ENCODE data around the gene DOCK9.

Gene DOCK9, protein sequence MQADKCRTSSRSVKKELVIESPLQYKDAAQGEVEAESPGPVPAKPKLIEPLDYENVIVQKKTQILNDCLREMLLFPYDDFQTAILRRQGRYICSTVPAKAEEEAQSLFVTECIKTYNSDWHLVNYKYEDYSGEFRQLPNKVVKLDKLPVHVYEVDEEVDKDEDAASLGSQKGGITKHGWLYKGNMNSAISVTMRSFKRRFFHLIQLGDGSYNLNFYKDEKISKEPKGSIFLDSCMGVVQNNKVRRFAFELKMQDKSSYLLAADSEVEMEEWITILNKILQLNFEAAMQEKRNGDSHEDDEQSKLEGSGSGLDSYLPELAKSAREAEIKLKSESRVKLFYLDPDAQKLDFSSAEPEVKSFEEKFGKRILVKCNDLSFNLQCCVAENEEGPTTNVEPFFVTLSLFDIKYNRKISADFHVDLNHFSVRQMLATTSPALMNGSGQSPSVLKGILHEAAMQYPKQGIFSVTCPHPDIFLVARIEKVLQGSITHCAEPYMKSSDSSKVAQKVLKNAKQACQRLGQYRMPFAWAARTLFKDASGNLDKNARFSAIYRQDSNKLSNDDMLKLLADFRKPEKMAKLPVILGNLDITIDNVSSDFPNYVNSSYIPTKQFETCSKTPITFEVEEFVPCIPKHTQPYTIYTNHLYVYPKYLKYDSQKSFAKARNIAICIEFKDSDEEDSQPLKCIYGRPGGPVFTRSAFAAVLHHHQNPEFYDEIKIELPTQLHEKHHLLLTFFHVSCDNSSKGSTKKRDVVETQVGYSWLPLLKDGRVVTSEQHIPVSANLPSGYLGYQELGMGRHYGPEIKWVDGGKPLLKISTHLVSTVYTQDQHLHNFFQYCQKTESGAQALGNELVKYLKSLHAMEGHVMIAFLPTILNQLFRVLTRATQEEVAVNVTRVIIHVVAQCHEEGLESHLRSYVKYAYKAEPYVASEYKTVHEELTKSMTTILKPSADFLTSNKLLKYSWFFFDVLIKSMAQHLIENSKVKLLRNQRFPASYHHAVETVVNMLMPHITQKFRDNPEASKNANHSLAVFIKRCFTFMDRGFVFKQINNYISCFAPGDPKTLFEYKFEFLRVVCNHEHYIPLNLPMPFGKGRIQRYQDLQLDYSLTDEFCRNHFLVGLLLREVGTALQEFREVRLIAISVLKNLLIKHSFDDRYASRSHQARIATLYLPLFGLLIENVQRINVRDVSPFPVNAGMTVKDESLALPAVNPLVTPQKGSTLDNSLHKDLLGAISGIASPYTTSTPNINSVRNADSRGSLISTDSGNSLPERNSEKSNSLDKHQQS (N-terminal part only)

DNA sequence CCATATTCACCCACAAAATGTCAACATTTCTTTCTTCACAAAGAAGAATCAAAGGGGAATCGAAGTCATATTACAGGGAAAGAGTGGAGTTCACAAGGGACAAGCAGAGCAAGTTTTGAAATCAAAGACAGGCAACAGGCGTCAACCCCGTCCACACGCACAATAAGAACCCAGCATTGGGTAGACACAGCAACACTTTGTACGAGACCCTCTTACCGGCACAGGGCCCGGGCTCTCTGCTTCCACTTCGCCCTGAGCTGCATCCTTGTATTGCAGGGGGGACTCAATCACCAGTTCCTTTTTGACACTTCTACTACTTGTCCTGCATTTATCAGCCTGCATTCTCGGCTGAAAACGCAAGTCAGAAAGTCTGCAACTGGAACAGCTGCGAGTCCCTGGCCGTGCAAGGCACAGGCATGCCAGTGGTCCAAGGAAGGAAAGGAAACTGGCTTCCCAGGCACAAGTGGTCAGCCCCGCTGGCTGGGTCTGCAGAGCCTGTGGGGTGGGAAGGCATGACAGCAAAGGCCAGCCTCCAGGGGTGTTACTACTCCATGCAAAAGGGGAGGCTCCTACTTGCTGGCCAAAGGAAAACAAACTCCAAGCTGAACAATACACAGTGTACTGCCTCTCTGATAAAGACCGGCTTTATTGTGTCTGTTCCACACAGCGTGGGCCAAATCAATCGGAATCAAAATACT is at the start of gene DOCK9:
Gene DOCK9, minus strand, starts transcription at position 497 of the 698 bp plus-strand sequence. Its CDS starts 155 bp downstream, at position 342.
- no peak for DNase-seq

DNA sequence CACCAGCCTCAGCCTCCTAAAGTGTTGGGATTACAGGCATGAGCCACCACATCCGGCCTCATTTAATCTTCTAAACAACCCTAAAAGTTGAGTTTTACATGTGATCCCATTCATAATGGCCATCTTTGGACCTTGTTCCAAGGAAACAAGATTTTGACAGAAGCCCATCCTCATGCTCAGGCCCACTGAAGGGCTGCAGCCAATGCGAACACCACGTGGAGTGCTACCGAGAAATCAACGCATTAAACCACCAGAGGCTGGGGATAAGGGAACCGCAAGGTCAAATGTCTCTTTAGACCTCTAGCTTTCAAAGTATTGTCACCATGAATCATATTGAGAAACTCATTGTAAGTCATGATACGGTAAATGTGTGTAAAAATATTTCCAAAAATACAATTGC is 49.4 kb upstream of the DOCK9 start:
- no peak for DNase-seq

DNA sequence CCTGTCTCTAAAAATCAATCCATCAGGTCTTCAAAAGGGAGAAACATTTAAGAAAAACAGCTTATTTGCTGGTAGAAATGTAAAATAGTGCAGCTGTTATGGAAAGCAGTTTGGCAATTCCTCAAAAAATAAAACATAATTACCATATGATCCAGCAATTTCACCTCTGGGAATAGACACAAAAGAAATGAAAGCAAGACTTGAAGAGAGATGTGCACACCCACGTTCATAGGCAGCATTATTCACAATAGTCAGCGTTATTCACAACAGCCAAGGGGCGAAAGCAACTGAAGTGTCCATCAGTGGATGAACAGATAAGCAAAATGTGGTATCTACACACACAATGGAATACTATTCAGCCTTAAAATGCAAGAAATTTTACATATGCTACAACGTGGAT is 45.1 kb upstream of the DOCK9 start:
- DNase-seq = no peak

DNA sequence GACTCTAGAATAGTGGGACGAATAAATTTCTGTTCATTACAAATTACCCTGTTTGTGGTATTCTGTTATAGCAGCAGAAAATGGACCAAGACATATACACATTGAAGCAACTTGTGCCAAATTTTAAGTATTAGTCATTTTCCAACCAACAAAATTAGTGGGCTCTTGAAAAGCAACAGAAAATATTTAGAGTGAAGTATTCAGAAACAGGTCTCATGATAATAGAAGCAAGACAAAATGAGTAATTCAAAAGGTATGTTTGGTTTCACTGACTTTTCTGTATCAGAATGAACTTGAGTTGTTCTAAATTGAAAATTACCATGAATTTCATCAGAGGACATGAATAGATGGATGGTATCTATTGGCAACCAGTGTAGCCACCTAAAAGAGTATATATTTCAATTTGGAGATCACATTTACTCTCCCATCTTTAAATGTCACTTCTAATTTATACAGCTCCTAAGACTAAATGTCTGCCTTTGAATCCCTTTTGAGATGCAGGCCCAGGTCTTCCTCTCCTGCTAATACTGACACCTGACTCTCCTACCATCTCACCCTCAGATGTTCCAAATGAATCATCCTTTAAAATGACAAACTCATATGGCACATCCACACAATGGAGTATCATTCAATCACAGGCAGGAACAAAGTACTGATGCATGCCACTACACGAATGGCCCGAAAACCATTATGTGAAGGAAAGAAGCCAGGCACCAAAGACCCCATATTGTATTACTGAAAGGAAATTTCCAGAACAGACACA is 40.7 kb upstream of the DOCK9 start:
- DNase-seq = no peak

DNA sequence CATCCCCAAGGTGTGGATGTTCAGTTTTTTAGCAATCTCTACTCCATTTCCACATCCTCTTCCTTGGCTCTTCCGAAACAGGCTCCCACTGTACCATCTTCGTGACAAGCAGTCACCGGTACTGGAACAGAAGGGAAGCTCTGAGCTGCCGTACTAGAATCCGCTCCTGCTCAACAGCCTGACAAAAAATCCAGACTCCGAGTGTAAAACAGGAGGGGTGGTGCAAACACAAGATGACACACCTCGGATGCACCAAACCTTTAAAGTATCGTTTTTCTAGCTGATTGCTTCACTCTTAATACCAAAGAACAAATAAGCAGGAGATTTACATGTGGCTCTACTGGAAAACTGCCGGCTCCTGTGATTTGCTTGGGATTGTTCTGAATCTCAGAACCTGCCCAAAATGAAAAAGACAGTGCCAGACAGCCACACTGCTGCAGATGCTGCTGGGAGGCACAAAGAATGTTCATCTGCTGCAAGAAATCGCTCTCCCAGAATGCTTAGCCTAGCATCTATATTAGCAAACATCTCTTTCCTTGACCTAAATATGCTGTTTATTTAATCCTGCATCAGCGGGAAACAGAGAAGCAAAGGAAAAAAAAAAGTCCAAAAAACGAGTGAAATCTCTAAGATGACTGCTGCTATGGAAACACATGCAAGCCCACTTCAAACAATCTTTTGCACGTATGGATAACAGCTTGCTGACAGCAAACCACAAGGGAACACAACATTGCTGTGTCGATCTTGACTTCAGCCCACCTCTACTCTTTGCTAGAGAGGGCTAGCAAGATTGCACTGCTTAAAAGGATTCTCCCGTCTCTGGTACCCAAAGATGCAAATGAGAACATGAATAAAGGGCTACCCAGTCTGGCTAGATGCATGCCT is 38.0 kb upstream of the DOCK9 start:
- DNase-seq = no peak

DNA sequence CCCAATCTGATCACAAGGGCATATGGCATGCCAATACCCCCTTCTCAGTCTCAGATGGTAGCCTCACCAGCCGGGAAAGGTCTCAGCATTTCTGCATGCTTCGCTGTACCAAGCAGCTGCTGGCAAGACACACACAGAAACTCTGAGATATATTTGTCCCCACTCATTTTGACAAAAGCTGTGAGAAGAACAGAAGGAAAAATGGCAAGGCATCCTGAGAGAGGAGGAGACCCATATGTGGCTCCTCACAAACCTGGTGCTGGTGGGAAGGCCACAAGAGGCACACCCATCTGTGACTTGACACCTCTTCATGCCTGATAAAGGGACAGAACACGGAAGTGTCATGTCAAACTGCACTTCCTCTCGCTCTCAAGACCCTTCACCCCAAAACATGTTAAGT is 36.7 kb upstream of the DOCK9 start:
- DNase-seq = no peak

DNA sequence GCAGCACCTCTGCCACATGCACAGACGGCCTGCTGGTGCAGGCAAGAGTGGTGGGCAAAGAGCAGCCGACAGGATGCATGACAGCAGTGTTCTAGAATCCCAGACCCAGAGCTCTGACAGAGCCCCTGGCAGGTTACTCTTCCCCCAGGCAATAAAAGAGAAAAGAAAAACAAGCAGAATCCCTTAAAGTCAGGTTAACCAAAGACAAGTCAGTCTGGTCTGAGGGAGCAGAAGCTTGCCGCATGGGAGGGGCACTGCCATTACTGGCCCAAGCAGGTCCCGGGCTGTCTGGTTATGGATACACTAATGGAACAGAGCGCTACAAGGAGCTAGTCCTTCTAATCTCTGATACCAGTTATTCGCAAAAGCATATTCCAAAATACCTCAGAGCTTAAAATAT is 36.1 kb upstream of the DOCK9 start:
- DNase-seq = no peak

DNA sequence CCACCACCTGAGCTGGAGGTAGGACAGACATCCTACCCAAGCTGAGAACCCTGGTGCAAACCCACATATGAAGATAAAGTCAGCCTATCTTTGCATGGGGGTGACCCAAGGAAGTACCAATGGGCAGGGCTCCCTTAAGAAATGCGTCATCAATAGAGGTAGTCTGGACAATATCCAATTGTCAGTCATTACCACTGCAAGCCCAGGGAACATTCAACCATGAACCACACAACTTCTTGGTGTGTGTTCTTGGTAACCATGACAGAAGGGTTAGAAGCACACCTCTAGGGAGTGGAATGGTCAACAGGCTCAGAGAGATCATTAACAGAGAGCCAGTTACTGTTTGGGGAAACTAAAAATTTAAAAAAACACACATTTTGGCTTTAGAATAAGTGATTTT is 34.7 kb upstream of the DOCK9 start:
- no peak for DNase-seq

DNA sequence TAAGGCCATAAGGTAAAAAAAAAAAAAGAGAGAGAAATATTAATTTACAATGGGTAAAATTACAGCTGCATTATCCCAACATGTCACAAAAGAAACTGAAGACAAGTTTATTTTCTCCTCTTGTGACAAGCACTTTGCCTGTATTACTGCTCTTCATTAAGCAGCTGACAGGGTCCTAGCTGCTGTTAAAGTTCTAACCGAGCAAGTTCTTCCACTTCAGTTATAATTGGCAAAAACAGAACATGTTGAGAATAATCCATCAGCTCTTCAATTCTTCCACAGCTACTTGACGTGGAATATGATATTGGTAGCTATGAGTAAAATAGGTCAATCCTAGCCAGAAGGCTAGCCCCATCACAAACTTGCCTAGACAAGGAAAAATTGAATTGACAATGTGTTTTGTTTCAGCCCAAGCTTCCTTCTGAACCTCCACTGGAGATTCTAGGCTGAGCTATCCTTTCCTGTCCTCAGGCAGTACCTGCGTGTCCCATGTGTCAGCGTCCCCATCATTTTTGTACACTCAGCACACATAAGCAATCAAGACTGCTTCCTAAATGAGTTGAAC is 32.2 kb upstream of the DOCK9 start:
- DNase-seq = no peak

DNA sequence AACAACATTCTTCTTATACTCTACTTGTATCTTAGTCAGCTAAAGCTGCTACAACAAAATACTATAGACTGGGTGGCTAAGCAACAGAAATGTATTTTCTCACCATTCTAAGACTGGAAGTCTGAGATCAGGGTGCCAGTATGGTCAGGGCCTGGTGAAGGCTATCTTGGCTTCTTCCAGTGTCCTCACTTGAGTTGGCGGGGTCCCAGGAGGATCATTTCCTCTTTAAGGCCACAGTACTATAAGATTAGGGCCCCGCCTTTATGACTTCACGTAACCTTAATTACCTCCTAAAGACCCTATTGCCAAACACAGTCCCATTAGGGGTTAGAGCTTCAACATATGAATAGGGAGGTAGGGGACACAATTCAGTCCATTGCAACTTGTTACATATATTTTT is 30.7 kb upstream of the DOCK9 start:
- no peak for DNase-seq

DNA sequence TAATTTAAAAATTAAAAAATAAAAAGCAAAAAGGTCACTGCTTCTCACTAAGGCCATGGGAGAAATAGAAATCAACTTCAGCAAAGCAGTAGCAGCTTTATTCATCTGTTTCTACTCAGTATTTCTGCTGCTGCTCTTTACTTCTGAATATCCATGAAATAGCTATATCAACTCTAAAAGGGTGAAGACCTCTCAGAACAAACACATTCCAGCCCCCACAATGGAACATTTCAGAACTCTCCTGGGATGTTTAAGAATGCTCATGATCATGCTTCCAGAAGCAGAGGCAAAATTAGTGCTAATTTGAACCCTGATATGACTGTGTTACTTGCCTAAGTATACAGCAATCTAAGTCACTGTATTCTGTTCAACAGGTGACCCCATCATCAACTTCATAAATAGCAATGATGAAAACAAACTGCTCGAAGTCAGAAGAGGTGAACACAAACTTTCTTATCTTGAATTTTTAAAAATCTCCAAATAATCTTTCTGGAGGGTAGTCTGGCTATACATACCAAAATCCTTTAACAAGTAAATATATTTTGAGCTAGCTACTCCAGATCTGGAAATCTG is 29.6 kb upstream of the DOCK9 start:
- DNase-seq = no peak

DNA sequence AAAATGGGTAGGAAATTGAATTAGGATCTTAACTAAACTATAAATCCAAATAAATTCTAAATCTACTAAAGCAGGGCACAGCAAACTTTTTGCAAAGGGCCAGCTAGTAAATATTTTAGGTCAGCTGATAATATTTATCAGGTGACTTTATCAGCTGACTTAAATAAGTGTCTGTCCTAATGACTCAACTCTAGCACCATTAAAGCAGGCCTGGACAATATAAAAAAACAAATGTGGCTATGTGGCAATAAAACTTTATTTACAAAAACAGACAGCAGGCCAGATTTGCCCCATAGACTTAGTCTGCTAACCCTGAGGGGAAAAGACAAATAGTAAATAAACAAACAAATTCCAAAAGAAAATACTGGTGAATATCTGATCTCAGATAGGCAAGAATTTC is 27.7 kb upstream of the DOCK9 start:
- DNase-seq = no peak

DNA sequence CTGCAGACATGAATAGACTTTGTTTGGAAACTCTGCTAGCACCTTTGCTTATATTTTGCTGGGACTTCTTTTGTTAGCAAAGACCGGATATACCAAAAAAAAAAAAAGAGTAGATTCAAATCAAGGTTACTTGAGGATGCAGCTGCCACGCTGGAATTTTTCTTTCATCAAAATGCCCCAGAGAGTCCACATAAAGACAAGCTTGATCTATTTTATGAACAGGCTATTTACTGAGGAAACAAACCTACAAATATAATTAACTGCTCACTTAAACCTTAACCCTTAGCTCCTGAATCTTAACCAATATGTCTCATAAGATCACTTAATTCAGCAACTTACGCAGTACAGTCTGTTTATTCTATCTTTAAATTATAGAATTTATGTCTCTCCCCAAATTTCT is 27.1 kb upstream of the DOCK9 start:
- DNase-seq = no peak

DNA sequence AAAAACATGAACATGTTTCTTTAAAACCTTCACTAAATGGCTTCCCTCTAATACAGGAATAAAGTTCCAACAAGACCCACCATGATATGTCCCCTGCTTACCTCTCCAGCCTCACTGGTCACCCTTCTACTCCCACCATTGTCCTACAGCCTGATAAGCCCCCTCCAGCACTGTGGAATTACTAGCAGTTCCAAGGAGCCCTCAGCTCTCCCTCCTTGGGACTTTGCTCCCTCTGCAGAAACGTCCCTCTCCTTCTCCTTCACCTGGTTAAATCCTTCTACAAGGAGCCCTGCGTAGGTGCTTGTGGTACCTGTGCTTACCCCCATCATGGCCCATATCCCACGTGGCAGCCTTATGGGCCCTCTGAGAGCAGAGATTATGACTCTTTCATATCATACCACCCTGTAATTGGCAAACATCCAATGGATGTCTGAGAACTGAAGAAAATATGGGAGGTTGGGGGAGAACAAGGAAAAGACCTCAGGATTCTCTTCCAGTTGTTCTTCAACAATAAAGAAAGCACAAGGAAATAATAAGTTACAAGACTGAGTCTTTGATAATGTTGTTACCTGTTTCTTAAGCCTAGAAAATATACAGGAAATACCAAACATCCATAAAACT is 26.1 kb upstream of the DOCK9 start:
- DNase-seq = no peak

DNA sequence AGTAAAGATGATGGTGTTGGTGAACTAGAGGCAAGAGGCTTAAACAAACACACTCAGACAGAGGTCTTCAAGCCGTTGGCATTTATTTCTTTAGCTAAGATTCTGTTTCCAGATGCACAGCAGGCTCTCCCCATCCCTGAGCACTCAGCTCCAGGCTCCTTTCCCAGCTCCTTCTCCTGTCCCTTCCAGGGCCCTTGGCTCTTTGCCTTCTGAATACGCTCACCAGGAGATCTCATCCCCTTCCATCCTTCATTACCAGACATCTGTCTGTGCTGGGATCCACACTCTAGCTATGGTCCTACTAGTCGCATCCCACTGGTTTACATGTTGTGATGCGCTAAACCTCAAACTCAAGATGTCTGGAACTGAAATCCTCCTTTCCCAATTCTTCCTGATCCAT is 25.3 kb upstream of the DOCK9 start:
- no peak for DNase-seq

DNA sequence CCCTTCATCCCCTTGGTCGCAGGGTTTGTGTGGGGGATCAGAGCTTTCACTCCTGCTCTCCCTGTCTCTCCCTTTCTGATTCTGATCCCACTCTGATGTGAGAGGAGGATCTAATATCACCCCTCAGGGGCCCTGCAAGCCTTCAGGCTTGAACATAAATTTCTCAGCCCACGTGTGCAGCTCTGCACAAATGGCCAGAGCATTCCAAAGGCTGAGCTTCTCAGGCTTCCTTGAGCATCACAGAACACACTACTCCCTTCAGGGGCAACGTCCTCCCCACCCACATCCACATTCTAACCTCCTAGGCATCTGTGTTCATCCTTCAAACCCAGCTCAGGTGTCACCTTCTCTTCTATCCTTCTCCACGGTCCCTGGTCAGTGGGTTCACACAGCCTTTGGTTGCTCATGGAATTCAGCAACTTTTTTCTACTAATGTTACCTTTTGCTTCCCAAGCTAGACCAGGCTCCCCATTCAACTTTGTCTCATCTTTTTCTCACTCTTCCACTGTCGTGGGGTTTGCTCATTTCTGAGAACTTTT is 24.4 kb upstream of the DOCK9 start:
- DNase-seq = no peak

DNA sequence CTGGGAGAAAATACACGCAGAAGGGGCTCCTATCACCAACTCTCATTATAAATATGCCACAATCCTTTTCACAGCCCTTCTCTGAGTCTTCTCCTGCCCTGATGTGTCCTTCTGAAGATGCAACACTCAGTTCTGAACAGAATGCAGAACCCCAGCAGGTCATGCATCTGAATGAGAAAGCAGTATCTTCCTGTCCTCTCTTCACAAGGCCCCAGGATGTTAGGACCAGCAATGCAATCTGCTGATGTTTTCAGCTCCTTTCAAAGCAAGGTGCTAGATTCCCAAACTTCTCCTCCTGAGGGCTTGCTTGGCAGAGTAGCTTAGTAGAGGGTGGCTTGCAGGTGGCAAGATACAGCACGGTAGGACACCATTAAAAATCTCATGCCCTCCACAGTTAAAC is 22.3 kb upstream of the DOCK9 start:
- DNase-seq = no peak

DNA sequence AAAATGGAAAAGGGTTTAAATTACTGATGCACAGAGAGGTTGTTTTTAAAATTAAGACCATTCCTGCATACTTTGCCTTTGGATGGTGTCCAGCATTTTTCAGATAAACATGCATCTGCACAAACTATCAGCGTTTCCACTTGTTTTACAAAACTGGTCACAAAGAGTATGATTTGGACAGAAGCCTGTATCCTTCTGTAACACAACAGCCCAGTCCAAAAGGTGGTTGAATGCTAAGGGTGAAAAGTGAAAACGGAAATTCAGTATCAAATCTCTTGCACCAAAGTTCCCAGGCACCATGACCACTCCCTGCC is 21.7 kb upstream of the DOCK9 start:
- no peak for DNase-seq

DNA sequence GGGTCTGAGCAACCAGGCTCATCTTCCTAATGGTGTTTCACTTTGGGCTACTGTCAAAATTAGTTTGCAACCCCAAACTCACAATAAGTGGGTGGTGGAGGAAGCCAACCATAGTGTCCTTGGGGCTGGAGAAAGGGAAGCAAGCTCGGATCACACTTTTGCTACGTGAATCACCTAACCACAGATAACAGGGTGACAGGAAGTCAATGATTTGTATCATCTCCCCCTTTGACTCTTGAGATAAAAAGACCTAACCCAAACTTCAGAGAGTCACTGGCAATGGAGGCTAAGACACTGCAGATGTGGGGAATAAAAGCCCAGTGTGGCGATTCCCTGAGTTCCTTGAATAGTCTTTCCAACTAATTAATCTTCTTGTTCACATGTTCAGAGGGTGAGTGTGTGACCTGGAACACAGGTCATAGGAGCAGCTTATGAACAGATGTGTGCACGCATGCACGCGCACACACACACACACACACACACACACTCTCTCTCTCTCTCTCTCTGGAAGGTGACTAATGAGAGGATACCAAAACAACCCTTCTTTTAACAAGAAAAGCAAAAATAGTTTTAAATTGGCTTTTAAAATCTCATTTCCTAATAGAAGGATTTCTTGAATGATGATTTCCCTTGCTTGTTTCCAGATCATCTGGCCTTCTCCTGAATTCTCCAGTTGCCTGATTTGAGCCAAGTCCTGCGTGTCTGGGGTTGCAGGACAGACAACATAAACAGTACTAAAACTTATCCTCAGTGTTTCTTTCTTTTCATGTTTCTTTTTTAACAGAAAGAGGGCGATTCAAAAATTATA is 21.2 kb upstream of the DOCK9 start:
- no peak for DNase-seq
